ENCODE results near the gene PCSK5. TPM values are rescaled to one million over a fixed set of nuclear protein-coding genes. Genes with fewer than 3 reads are reported as not detected.
A peak's percentile ranks its signal among the peaks of the same experiment; 100 is the strongest.
"Not testable (repeated sequence)": the region's sequence is repeated elsewhere in the genome, so short reads cannot be mapped to it uniquely, and the experiment has no call there.

PCSK5 gene
- total RNA-seq, 2 experiments from 2014 or later = 3.0 to 3.1 TPM

DNA sequence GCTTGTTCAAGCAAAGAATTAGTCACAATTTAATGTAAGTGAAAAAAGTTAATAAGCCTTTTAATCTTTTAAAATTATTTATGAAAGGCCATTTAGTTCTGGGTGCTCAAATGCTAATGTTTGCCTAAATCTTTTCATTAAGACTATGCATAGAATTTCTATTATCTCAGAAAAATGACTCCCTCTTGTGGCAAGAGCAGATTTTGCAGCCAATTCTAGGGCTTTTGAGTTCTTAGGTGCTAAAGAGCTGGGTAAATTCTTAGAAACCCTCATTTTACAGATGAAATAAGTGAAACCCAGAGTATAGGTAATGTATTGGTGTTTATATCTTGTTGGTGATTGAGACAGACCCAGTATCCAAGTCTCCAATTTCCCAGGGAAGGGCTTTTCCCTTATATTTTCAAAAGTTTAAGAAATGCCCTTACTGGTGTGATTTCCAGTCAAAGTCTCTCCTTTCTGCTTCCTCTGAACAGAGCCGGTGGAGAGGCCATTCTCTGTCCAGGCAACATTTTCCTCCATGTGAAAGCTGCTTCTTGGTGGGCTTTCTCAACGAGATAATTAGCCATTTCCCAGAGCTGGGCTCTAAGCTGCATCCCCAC, 24.1 kb upstream of the PCSK5 start:
- H3K27me3 Mint-ChIP-seq = no peaks in the 10 kb centered on the region
- ChIA-PET CTCF (interaction anchor here (0.5 to 2.2 kb wide), 24 partner anchors 9 to 628 kb away, joined by 3 to 8 read pairs (median 3); partner anchors contain the start of gene RFK), POLR2A (interaction anchor here (0.6 kb wide), 1 partner anchor 324 kb away, joined by 3 read pairs; no protein-coding TSS in a partner anchor)
- no peaks in the 10 kb centered on the region for H3K9me3 Mint-ChIP-seq (ENCODE audit: low read depth)
- DNase-seq (peak; percentile 56), ATAC-seq (no peak)
- no peak overlapping the region for H3K4me3 Mint-ChIP-seq
- no peaks in the 10 kb centered on the region for H3K36me3 Mint-ChIP-seq (ENCODE audit: low read depth)
- intact Hi-C loops (cut with DNase I, micrococcal nuclease) = loop anchor here (2.0 kb wide), 3 partner anchors 436 to 666 kb away; no protein-coding TSS in a partner anchor
- no peak overlapping the region for H3K27ac Mint-ChIP-seq
- peaks cover 10% of the 10 kb centered on the region for H3K4me1 Mint-ChIP-seq

DNA sequence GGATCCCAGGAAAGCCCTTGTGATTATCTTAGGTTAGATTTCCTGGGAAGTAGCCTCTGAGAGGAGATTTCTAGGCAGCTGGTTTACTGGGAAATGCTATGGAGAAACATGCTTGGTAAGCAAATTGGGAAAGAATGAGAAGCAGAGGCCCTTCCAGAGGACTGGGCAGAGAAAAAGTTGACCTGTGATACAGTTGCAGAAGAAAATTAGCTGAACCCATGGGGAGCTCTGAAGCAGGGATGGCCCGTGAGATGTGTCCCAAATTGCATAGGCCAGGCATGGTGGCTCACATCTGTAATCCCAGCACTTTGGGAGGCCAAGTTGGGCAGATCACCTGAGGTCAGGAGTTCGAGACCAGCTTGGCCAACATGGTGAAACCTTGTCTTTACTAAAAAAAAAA, 21.9 kb upstream of the PCSK5 start:
- intact Hi-C loops (cut with DNase I, micrococcal nuclease); H3K4me1 Mint-ChIP-seq: not testable (repeated sequence)

DNA sequence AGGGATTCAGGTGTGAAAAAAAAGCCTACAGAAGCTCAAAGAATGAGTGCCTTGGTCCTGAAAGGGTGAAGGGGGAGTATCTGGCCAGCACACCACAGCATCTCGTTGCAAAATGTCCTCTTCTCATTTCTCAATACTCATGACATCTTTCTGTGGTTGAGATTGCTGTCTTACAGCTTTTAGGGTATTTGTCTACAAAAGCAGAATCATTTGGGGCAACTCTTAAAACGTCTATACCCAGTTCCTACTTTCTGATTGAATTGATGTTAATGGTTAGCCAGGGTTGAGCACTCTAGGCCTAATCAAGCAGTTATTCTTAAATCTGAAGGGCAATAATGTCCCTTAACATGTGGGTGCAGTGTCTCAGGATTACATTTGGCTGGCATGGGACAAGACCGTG, 21.2 kb upstream of the PCSK5 start:
- intact Hi-C loops (cut with DNase I, micrococcal nuclease) = no loop called here
- Mint-ChIP-seq H3K27me3 (no peaks in the 10 kb centered on the region), H3K27ac (no peak overlapping the region), H3K4me3 (no peak overlapping the region), H3K9me3 (ENCODE audit: low read depth) (no peaks in the 10 kb centered on the region), H3K36me3 (ENCODE audit: low read depth) (no peaks in the 10 kb centered on the region), H3K4me1 (peaks cover 10% of the 10 kb centered on the region)
- no peak for DNase-seq
- CTCF ChIA-PET = interaction anchor here (0.6 to 1.4 kb wide), 3 partner anchors 15 to 427 kb away, joined by 4 to 6 read pairs (median 4); no protein-coding TSS in a partner anchor
- POLR2A ChIA-PET = no interaction called here
- ATAC-seq = no peak

More for the DNA sequence above, 21.9 kb upstream of the PCSK5 start:
- CTCF ChIA-PET = interaction anchor here (0.6 to 1.4 kb wide), 5 partner anchors 11 to 427 kb away, joined by 3 to 6 read pairs (median 4); no protein-coding TSS in a partner anchor
- H3K9me3 Mint-ChIP-seq (ENCODE audit: low read depth); H3K27ac Mint-ChIP-seq; DNase-seq; H3K4me3 Mint-ChIP-seq; POLR2A ChIA-PET; H3K36me3 Mint-ChIP-seq (ENCODE audit: low read depth); ATAC-seq; H3K27me3 Mint-ChIP-seq: not testable (repeated sequence)

DNA sequence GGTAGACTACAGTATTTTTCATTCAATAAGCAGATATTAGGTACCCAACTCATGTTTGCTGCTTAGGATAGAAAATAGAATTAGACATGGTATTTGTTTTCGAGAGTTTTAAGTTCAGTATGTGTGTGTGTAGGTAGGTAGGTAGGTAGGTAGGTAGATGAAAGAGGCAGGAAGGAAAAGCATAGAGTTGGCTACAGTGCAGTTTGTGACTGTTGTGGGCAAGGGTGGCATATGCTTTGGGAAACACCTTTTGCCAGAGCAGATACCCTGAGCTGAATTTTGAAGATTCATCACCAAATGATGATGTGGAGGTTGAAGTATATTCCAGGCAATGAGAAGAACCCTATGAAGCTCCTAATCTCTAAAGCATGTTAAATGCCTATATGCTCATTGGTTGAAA, 20.0 kb upstream of the PCSK5 start:
- no peak for ATAC-seq
- H3K4me3 Mint-ChIP-seq = no peak overlapping the region

DNA sequence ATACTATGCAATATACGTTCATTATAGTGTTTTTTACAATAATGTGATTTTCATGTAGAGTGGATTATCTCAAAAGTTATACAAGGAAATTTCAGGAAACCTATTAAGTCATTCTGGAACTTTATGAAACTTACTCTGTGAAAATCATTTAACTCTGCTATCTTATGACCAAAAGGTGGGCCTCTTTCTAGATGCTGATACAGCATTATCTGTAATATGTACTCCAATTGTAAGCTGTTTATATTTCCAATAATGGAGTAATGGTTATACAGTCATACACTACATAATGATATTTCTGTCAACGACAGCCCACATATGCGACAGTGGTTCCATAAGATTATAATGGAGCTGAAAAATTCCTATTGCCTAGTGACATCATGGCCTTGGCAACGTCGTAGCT, 18.8 kb upstream of the PCSK5 start:
- ATAC-seq = no peak
- H3K9me3 Mint-ChIP-seq (ENCODE audit: low read depth) = no peaks in the 10 kb centered on the region
- no peak for DNase-seq
- no peaks in the 10 kb centered on the region for H3K27me3 Mint-ChIP-seq
- no peak overlapping the region for H3K27ac Mint-ChIP-seq
- CTCF ChIA-PET = no interaction called here
- H3K36me3 Mint-ChIP-seq (ENCODE audit: low read depth) = no peaks in the 10 kb centered on the region
- H3K4me3 Mint-ChIP-seq = no peak overlapping the region
- intact Hi-C loops (cut with DNase I, micrococcal nuclease) = no loop called here
- POLR2A ChIA-PET = no interaction called here
- H3K4me1 Mint-ChIP-seq = peaks cover 10% of the 10 kb centered on the region

More for the DNA sequence above, 20.0 kb upstream of the PCSK5 start:
- H3K27ac Mint-ChIP-seq = no peak overlapping the region
- ChIA-PET CTCF (no interaction called here), POLR2A (interaction anchor here (0.7 kb wide), 1 partner anchor 160 kb away, joined by 3 read pairs; no protein-coding TSS in a partner anchor)
- intact Hi-C loops (cut with DNase I, micrococcal nuclease) = no loop called here
- H3K9me3 Mint-ChIP-seq (ENCODE audit: low read depth) = no peaks in the 10 kb centered on the region
- H3K27me3 Mint-ChIP-seq = no peaks in the 10 kb centered on the region
- no peaks in the 10 kb centered on the region for H3K36me3 Mint-ChIP-seq (ENCODE audit: low read depth)
- peaks cover 10% of the 10 kb centered on the region for H3K4me1 Mint-ChIP-seq
- no peak for DNase-seq

DNA sequence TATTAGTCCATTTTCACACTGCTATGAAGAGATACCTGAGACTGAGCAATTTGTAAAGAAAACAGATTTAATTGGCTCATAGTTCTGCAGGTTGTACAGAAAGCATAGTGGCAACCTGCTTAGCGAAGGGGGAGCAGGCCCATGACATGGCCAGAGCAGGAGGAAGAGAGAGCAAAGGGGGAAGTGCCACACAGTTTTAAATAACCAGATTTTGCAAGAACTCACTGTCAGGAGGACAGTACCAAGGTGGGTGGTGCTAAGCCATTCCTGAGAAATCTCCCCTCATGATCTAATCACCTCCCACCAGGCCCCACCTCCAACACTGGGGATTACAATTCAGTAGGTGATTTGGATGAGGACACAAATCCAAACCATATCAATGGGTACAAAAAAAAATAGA, 16.8 kb upstream of the PCSK5 start:
- Mint-ChIP-seq H3K27me3 (no peaks in the 10 kb centered on the region), H3K4me3 (no peak overlapping the region), H3K4me1 (peaks cover 10% of the 10 kb centered on the region), H3K27ac (no peak overlapping the region), H3K9me3 (ENCODE audit: low read depth) (no peaks in the 10 kb centered on the region), H3K36me3 (ENCODE audit: low read depth) (no peaks in the 10 kb centered on the region)
- ChIA-PET CTCF (no interaction called here), POLR2A (no interaction called here)
- intact Hi-C loops (cut with DNase I, micrococcal nuclease) = no loop called here
- DNase-seq = no peak
- no peak for ATAC-seq

DNA sequence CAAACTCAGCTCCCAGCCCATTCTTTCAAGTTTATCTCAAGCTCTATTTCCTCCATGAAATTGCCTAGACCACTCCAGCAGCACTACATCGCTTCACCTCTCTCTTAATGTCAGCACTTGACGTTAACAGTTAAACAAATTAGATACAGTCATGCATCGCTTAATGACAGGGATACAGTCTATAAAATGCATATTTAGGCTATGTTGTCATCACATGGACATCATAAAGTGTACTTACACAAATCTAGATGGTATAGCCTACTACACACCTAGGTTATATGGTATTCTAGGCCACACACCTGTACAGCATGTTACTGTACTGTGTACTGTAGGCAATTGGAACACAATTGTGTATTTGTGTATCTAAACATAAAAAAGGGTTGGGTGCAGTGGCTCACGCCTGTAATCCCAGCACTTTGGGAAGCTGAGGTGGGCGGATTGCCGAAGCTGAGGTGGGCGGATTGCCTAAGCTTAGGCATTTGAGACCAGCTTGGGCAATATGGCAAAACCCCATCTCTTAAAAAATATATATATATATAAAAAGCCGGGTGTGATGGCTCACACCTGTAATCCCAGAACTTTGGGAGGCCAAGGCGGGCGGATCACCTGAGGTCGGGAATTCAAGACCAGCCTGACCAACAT, 13.4 kb upstream of the PCSK5 start:
- Mint-ChIP-seq H3K27me3 (no peaks in the 10 kb centered on the region), H3K36me3 (ENCODE audit: low read depth) (no peaks in the 10 kb centered on the region), H3K4me3 (no peak overlapping the region), H3K27ac (no peak overlapping the region), H3K4me1 (no peaks in the 10 kb centered on the region), H3K9me3 (ENCODE audit: low read depth) (no peaks in the 10 kb centered on the region)
- intact Hi-C loops (cut with DNase I, micrococcal nuclease) = no loop called here
- ChIA-PET POLR2A (no interaction called here), CTCF (interaction anchor here (1.4 kb wide), 1 partner anchor 10 kb away, joined by 5 read pairs; no protein-coding TSS in a partner anchor)
- ATAC-seq (no peak), DNase-seq (no peak)

DNA sequence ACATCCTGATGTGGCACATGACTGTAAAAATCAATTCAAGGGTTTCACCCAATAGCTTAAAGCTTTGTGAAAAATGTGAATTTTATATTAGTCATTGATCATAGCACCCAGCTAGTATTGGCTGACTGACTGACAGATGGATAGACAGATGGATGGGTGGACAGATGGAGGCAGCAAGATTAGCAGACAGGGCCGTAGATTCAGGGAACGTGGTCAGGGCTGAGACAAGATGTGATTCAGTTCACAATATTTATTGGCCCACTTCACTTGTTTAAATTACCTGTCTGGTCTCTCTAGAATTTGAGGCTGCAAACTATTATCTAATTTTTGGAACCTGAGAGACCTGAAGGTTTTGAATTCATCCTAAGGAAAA, 12.0 kb upstream of the PCSK5 start:
- H3K4me3 Mint-ChIP-seq = no peak overlapping the region
- CTCF ChIA-PET = interaction anchor here (0.7 kb wide), 1 partner anchor 542 kb away, joined by 3 read pairs; no protein-coding TSS in a partner anchor
- no peaks in the 10 kb centered on the region for H3K4me1 Mint-ChIP-seq
- peaks cover 2% of the 10 kb centered on the region for H3K27me3 Mint-ChIP-seq
- no peak for ATAC-seq
- intact Hi-C loops (cut with DNase I, micrococcal nuclease) = no loop called here
- H3K9me3 Mint-ChIP-seq (ENCODE audit: low read depth) = no peaks in the 10 kb centered on the region
- POLR2A ChIA-PET = no interaction called here
- no peaks in the 10 kb centered on the region for H3K36me3 Mint-ChIP-seq (ENCODE audit: low read depth)
- no peak for DNase-seq
- H3K27ac Mint-ChIP-seq = no peak overlapping the region

DNA sequence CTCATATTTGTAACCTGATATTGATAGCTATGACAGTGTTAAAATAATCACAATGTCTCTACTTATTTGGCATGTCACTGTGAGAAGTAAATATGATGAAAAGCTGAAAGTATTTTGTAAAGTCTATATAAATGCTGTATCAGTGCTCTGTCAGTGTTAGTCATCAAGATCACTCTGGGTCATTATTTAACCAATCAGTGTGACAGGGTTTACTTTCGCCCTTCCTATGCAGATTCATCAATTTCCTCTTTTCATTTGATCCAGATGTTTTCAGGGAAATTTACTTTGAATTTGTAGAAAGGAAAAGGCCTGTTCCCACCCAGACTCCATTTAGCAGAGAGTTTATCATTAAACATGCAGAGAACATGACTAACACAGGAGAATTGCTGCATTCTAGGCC, 9.9 kb upstream of the PCSK5 start:
- H3K4me3 Mint-ChIP-seq = no peak overlapping the region
- H3K27me3 Mint-ChIP-seq = peaks cover 2% of the 10 kb centered on the region
- intact Hi-C loops (cut with DNase I, micrococcal nuclease) = no loop called here
- no peak overlapping the region for H3K27ac Mint-ChIP-seq
- ATAC-seq (no peak), DNase-seq (no peak)
- no peaks in the 10 kb centered on the region for H3K36me3 Mint-ChIP-seq (ENCODE audit: low read depth)
- POLR2A ChIA-PET = no interaction called here
- H3K9me3 Mint-ChIP-seq (ENCODE audit: low read depth) = no peaks in the 10 kb centered on the region
- CTCF ChIA-PET = interaction anchor here (1.0 to 2.0 kb wide), 2 partner anchors 14 to 218 kb away, joined by 3 to 6 read pairs; no protein-coding TSS in a partner anchor
- H3K4me1 Mint-ChIP-seq = no peaks in the 10 kb centered on the region

DNA sequence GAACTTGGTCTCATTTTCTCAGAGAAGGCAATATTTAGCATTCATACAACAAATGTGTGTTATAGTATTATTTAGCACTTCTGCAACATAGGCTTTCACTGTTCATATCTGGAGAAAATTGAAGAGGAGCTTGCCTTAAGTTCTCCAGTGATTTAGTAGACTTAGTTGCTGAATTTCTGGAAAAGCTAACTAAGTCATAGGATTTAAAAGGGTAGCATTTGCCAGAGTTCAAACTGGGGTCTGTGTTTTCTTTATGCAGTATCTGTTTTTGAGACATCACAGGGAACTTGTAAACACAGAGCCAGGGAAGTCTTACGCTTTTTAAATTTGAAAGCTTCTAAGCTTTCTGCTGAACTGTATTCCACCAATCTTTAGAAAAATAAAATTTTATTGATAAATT, 8.7 kb upstream of the PCSK5 start:
- Mint-ChIP-seq H3K27me3 (peaks cover 2% of the 10 kb centered on the region), H3K36me3 (ENCODE audit: low read depth) (no peaks in the 10 kb centered on the region), H3K27ac (no peak overlapping the region), H3K9me3 (ENCODE audit: low read depth) (no peaks in the 10 kb centered on the region), H3K4me3 (no peak overlapping the region), H3K4me1 (no peaks in the 10 kb centered on the region)
- no peak for DNase-seq
- ChIA-PET CTCF (interaction anchor here (0.6 to 2.0 kb wide), 3 partner anchors 15 to 332 kb away, joined by 3 to 6 read pairs (median 4); no protein-coding TSS in a partner anchor), POLR2A (no interaction called here)
- intact Hi-C loops (cut with DNase I, micrococcal nuclease) = no loop called here
- no peak for ATAC-seq

DNA sequence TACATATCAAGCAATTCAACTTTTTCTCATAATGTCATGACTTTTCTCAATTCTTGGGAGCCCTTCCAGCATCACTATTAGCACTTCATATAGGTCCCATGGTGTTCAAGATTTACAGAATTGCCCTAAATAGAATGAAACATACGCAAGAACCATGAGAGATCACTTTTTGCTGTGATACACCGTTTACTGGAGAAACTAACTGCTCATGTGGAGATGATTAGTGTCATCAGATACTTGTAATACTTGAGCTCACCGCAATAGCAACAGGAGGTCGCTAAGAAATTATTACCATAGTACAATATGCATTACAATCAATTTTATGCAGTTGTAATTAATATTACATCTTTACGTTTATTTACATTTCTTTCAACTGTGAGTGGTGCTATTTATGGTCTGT, 4.8 kb upstream of the PCSK5 start:
- ChIA-PET POLR2A (no interaction called here), CTCF (interaction anchor here (0.6 to 1.5 kb wide), 4 partner anchors 19 to 729 kb away, joined by 3 to 5 read pairs (median 4); no protein-coding TSS in a partner anchor)
- H3K36me3 Mint-ChIP-seq (ENCODE audit: low read depth) = no peaks in the 10 kb centered on the region
- peaks cover 11% of the 10 kb centered on the region for H3K4me1 Mint-ChIP-seq
- no peak for ATAC-seq
- no peak overlapping the region for H3K27ac Mint-ChIP-seq
- DNase-seq = no peak
- no peak overlapping the region for H3K4me3 Mint-ChIP-seq
- H3K27me3 Mint-ChIP-seq = peaks cover 4% of the 10 kb centered on the region
- H3K9me3 Mint-ChIP-seq (ENCODE audit: low read depth) = no peaks in the 10 kb centered on the region
- intact Hi-C loops (cut with DNase I, micrococcal nuclease) = no loop called here

DNA sequence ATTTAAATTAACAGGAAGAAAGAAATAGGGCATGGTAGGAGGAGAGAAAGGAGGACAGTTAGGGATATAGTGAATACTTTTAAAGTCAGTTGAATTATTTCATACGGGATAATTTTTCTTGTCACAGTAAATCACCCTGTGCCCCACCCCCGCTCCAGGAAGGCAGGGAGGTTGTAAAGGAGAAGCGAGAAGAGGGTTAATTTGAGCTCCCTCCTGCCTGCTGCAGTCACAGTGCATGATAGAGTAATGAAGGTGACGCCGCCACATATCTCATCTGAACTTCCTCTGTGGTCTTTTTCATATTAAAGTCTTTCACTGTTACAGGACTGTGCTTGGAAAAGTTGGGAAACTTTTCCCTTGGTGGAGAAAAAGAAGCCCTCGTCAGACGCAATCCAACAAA, 896 bp upstream of the PCSK5 start:
- CTCF ChIA-PET = interaction anchor here (0.7 to 1.2 kb wide), 2 partner anchors 43 to 97 kb away, joined by 3 read pairs; no protein-coding TSS in a partner anchor
- Mint-ChIP-seq H3K9me3 (ENCODE audit: low read depth) (no peaks in the 10 kb centered on the region), H3K36me3 (ENCODE audit: low read depth) (no peaks in the 10 kb centered on the region), H3K27me3 (peaks cover 4% of the 10 kb centered on the region), H3K4me3 (peak overlapping the region; percentile 93), H3K4me1 (peaks cover 29% of the 10 kb centered on the region), H3K27ac (peak overlapping the region; percentile 72)
- POLR2A ChIA-PET = no interaction called here
- peak; percentile 28 for DNase-seq
- no peak for ATAC-seq
- intact Hi-C loops (cut with DNase I, micrococcal nuclease) = no loop called here

Data from activated CD4-positive, alpha-beta T cell treated with anti-CD3 and anti-CD28 coated beads for 36 hours (primary cell).